ENCODE data around the gene CDK10.

DNA sequence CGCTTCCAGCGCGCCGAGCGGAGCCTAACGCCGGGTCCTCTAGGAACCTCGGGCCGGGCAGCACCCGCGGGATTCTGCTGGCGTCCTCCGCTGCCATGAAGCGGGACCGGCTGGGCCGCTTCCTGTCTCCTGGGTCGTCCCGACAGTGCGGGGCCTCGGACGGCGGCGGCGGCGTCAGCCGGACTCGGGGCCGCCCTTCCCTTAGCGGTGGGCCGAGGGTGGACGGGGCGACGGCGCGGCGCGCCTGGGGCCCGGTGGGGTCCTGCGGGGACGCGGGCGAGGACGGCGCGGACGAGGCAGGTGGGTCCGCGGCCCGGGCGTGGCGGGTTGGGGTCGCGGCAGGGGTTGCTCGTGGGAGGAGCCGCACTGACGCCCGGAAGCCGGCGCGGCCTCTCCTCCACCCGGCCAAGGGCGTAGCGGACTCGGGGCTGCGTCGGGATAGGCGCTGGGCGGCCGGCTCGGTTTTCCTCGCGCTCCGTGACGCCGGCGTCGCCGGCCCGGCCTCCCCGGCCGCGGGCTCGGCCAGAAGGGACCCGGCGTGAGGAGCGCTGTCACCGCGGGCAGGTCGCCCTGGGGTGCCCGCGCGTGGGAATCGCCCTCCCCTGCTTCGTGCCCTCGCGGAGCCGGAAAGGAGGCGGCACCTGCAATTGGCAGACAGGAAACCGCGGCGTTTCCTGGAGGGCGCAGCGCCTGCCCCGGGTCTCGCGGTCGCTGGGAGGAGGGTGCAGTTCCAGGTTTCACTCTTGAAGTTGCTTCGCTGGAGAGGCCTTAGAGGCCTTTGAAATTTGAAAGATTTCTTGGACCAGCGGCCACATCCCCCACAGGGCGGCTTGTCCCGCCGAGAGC is 35.3 kb downstream of the CDK10 start:
- TF ChIP-seq CTCF (IDR thresholded peaks at IDR 0.05 in 2 of 3, conservative IDR thresholded peaks at IDR 0.05 in 1 of 3; ENCODE audit: insufficient read depth in 2 of 3, low read depth in 1 of 3, low read length in 3 of 3) = no peak
- TF ChIP-seq MXI1 (IDR thresholded peaks at IDR 0.05; ENCODE audit: low read depth, low read length) = no peak
- TF ChIP-seq MAFK (IDR thresholded peaks at IDR 0.05; ENCODE audit: low read length) = no peak
- TF ChIP-seq CBX5 (IDR thresholded peaks at IDR 0.05; ENCODE audit: borderline replicate concordance, low read depth) = no peak
- TF ChIP-seq NFIX (CRISPR knock-in tag; IDR thresholded peaks at IDR 0.05; ENCODE audit: low read depth) = no peak
- TF ChIP-seq PRDM10 (IDR thresholded peaks at IDR 0.05; ENCODE audit: partially characterized antibody) = no peak
- TF ChIP-seq E4F1 (CRISPR knock-in tag; IDR thresholded peaks at IDR 0.05; ENCODE audit: borderline replicate concordance) = no peak
- TF ChIP-seq POU5F1 (IDR thresholded peaks at IDR 0.05; ENCODE audit: borderline replicate concordance, low read depth, low read length, partially characterized antibody) = no peak
- TF ChIP-seq ZNF584 (CRISPR knock-in tag; IDR thresholded peaks at IDR 0.05; ENCODE audit: low read depth) = no peak
- no peak for TF ChIP-seq ZNF253 (CRISPR knock-in tag; conservative IDR thresholded peaks at IDR 0.05)
- no peak for TF ChIP-seq ILF3 (IDR thresholded peaks at IDR 0.05; ENCODE audit: borderline replicate concordance)
- TF ChIP-seq, protein P1, sequence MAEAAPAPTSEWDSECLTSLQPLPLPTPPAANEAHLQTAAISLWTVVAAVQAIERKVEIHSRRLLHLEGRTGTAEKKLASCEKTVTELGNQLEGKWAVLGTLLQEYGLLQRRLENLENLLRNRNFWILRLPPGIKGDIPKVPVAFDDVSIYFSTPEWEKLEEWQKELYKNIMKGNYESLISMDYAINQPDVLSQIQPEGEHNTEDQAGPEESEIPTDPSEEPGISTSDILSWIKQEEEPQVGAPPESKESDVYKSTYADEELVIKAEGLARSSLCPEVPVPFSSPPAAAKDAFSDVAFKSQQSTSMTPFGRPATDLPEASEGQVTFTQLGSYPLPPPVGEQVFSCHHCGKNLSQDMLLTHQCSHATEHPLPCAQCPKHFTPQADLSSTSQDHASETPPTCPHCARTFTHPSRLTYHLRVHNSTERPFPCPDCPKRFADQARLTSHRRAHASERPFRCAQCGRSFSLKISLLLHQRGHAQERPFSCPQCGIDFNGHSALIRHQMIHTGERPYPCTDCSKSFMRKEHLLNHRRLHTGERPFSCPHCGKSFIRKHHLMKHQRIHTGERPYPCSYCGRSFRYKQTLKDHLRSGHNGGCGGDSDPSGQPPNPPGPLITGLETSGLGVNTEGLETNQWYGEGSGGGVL (CRISPR knock-in tag; IDR thresholded peaks at IDR 0.05) = no peak
